ENCODE results near the gene SNU13.
"Not testable (repeated sequence)": the region's sequence is repeated elsewhere in the genome, so short reads cannot be mapped to it uniquely, and the experiment has no call there.

The SNU13 gene

GRCh38 chr22:41638124-41638523 is 50.5 kb downstream of the SNU13 start:
- no peak for DNase-seq

GRCh38 chr22:41637623-41638022 is 51.0 kb downstream of the SNU13 start:
- not testable (repeated sequence) for DNase-seq

GRCh38 chr22:41636467-41636866 is 52.2 kb downstream of the SNU13 start:
- DNase-seq = no peak

GRCh38 chr22:41634610-41635009 is 54.1 kb downstream of the SNU13 start:
- not testable (repeated sequence) for DNase-seq

DNA sequence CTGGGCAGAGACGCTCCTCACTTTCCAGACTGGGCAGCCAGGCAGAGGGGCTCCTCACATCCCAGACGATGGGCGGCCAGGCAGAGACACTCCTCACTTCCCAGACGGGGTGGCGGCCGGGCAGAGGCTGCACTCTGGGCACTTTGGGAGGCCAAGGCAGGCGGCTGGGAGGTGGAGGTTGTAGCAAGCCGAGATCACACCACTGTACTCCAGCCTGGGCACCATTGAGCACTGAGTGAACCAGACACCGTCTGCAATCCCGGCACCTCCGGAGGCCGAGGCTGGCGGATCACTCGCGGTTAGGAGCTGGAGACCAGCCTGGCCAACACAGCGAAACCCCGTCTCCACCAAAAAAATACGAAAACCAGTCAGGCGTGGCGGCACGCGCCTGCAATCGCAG is 57.1 kb downstream of the SNU13 start:
- DNase-seq = not testable (repeated sequence)

- not testable (repeated sequence) for DNase-seq
These were observed 57.6 kb downstream of the SNU13 start for GRCh38 chr22:41631115-41631514.

DNA sequence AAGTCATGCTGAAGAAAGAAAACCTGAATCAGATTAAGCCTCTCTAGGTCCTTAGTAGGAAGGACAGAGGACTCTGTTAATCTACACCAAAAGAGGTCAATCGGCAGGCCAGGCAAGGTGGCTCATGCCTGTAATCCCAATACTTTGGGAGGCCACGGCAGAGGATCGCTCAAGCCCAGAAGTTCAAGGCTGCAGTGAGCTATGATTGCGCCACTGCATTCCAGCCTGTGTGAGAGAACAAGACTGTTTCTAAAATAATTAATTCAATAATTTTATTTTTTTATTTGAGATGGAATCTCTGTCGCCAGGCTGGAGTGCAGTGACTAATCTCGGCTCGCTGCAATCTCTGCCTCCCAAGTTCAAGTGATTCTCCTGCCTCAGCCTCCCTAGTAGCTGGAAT is 63.1 kb downstream of the SNU13 start:
- DNase-seq = no peak

Measured in stimulated activated CD4-positive, alpha-beta T cell treated with anti-CD3 and anti-CD28 coated beads, Interleukin-4, amount 100 ng/mL, for 24 hours (primary cell).